Naive thymus-derived CD4-positive, alpha-beta T cell (primary cell): ENCODE results near the gene ACTA2. TPM values are rescaled to one million over a fixed set of nuclear protein-coding genes. Genes with fewer than 3 reads are reported as not detected.
A peak's percentile ranks its signal among the peaks of the same experiment; 100 is the strongest.

Experiments used
- ATAC-seq: fragments of 150-1000 bp; cut with Tn5 transposase; 2 replicates; pipeline ENCODE4 v1.10.0; 2021; ENCODE audit warnings: mild to moderate bottlenecking, moderate library complexity
- CTCF ChIA-PET: fragments of 350-600 bp; sonication (Branson Sonifier 250); formaldehyde crosslinking; loops from one replicate; lab custom pipeline; 2021; ENCODE audit warnings: antibody characterized with exemption; lab: Charles Lee
- POLR2A ChIA-PET: fragments of 350-600 bp; sonication (Branson Sonifier 250); formaldehyde crosslinking; loops from one replicate; lab custom pipeline; 2021; ENCODE audit warnings: antibody characterized with exemption, inconsistent platforms; lab: Charles Lee
- DNase-seq, 9 donors: peaks; one replicate each; pipeline versions ENCODE4 v3.0.0 to v3.0.0-alpha.2; 2020 to 2022; ENCODE audit warnings: mixed read lengths in 1 of 9
- H3K27ac ChIP-seq: one replicate; pipeline ENCODE4 v1.7.0; 2013; ENCODE audit warnings: mild to moderate bottlenecking, low read depth, low read length, moderate library complexity
- H3K27me3 ChIP-seq, 2 donors: one replicate each; pipeline ENCODE4 v1.7.0; 2013; ENCODE audit warnings: low read length in 2 of 2, mild to moderate bottlenecking in 2 of 2, moderate library complexity in 2 of 2; ENCODE audit not compliant: control insufficient read depth in 2 of 2, insufficient read depth in 2 of 2
- H3K36me3 ChIP-seq, 3 experiments: 1 replicate in 2 of 3; 2 replicates in 1 of 3; pipeline ENCODE4 v1.7.0; 2013; ENCODE audit warnings: low read length in 3 of 3, mild to moderate bottlenecking in 3 of 3, moderate library complexity in 1 of 3; ENCODE audit not compliant: insufficient read depth in 3 of 3, control insufficient read depth in 2 of 3
- H3K4me1 ChIP-seq, 2 donors: one replicate each; pipeline ENCODE4 v1.7.0; 2013; ENCODE audit warnings: low read length in 2 of 2, mild to moderate bottlenecking in 2 of 2, moderate library complexity in 1 of 2; ENCODE audit not compliant: control insufficient read depth in 2 of 2, insufficient read depth in 2 of 2
- H3K4me3 ChIP-seq: 2 replicates; pipeline ENCODE4 v1.7.0; 2013; ENCODE audit warnings: mild to moderate bottlenecking, low read length
- H3K9me3 ChIP-seq, 3 experiments: 1 replicate in 2 of 3; 2 replicates in 1 of 3; pipeline ENCODE4 v1.7.0; 2013; ENCODE audit warnings: low read length in 3 of 3; ENCODE audit not compliant: control insufficient read depth in 2 of 3
- H3K27ac Mint-ChIP-seq, 9 donors: one replicate each; pipeline ENCODE4 v1.8.0; 2020 to 2022; ENCODE audit warnings: mixed read lengths in 9 of 9, mild to moderate bottlenecking in 8 of 9, moderate library complexity in 5 of 9, inconsistent platforms in 2 of 9
- H3K27me3 Mint-ChIP-seq, 5 donors: one replicate each; pipeline ENCODE4 v1.8.0; 2021 to 2022; ENCODE audit warnings: mixed read lengths in 5 of 5, mild to moderate bottlenecking in 1 of 5
- H3K36me3 Mint-ChIP-seq, 5 donors: one replicate each; pipeline ENCODE4 v1.8.0; 2020 to 2022; ENCODE audit warnings: mixed read lengths in 5 of 5, mild to moderate bottlenecking in 3 of 5, inconsistent platforms in 1 of 5
- H3K4me1 Mint-ChIP-seq, 7 donors: one replicate each; pipeline ENCODE4 v1.8.0; 2020 to 2022; ENCODE audit warnings: mixed read lengths in 7 of 7, mild to moderate bottlenecking in 3 of 7, inconsistent platforms in 1 of 7
- H3K4me3 Mint-ChIP-seq, 10 donors: one replicate each; pipeline ENCODE4 v1.8.0; 2020 to 2022; ENCODE audit warnings: mild to moderate bottlenecking in 10 of 10, mixed read lengths in 10 of 10, moderate library complexity in 6 of 10, inconsistent platforms in 2 of 10
- H3K9me3 Mint-ChIP-seq, 11 donors: one replicate each; pipeline ENCODE4 v1.8.0; 2020 to 2022; ENCODE audit warnings: mixed read lengths in 11 of 11, mild to moderate bottlenecking in 4 of 11, inconsistent platforms in 1 of 11, moderate library complexity in 1 of 11
- intact Hi-C, 2 donors: fragments of 100-400 bp; cut with micrococcal nuclease; formaldehyde crosslinking; loops; one replicate each; pipeline ENCODE4 v1.15.1; 2023
- polyA plus RNA-seq, 2 donors: library from polyadenylated mRNA; unstranded; fragments of 300-500 nt; fragmentation: Illumina TruSeq; gene quantifications; one replicate each; pipeline ENCODE4 v1.2.3, GENCODE V29; 2021
- total RNA-seq, 6 experiments: library from RNA in 5 of 6; stranded (reverse) in 5 of 6; gene quantifications; 1 replicate in 5 of 6; 2 replicates in 1 of 6; pipeline ENCODE4 v1.2.3 and lab custom pipeline; 2021 to 2026

The ACTA2 gene
- total and polyA plus RNA-seq, 7 experiments from 2014 or later = 0.56 to 12.0 (median 1.3) TPM

DNA sequence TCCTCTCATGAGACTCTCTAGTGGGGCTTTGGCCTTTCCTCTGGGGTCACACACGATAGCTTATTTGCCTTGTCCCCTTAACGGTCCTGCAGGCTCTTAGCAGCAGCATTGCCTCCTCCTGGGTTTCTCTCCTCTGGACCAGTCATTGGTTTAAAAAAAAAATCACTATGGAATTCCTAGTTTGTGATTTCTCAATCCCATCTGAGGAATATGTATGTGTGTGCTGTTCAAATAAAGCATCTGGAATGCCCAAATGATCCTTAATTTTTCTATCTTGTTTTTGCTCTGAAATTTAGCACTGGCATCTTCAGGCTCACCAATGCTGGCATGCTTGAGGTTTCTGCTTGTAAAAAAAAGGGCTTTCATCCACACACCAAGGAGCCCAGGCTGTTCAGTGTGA is 30.5 kb downstream of the ACTA2 start:
- ChIA-PET CTCF (interaction anchor here (0.5 to 1.2 kb wide), 2 partner anchors 86 to 638 kb away, joined by 3 read pairs; no protein-coding TSS in a partner anchor), POLR2A (no interaction called here)
- no peak overlapping the region for H3K4me3 Mint-ChIP-seq
- no peaks in the 10 kb centered on the region for H3K27me3 Mint-ChIP-seq
- no peaks in the 10 kb centered on the region for H3K9me3 Mint-ChIP-seq
- no peak overlapping the region for H3K27ac Mint-ChIP-seq
- Histone ChIP-seq H3K27me3 (no peaks in the 10 kb centered on the region), H3K4me3 (no peak overlapping the region), H3K36me3 (peaks cover 0 to 34% (median 8%) of the 10 kb centered on the region in 3 experiments), H3K9me3 (no peaks in the 10 kb centered on the region), H3K27ac (no peak overlapping the region), H3K4me1 (no peaks in the 10 kb centered on the region)
- H3K4me1 Mint-ChIP-seq = peaks cover 0 to 3% (median 0%) of the 10 kb centered on the region in 7 donors
- no peak for DNase-seq
- peaks cover 9 to 54% (median 27%) of the 10 kb centered on the region in 5 donors for H3K36me3 Mint-ChIP-seq
- intact Hi-C loops = no loop called here
- ATAC-seq = no peak

- CTCF ChIA-PET = interaction anchor here (0.8 to 1.2 kb wide), 2 partner anchors 85 to 816 kb away, joined by 3 read pairs; no protein-coding TSS in a partner anchor
- Histone ChIP-seq H3K9me3 (no peaks in the 10 kb centered on the region), H3K4me1 (no peaks in the 10 kb centered on the region), H3K36me3 (peaks cover 0 to 26% (median 10%) of the 10 kb centered on the region in 3 experiments), H3K27me3 (no peaks in the 10 kb centered on the region), H3K4me3 (no peak overlapping the region), H3K27ac (no peak overlapping the region)
- Mint-ChIP-seq H3K36me3 (peaks cover 9 to 48% (median 19%) of the 10 kb centered on the region in 5 donors), H3K4me1 (peaks cover 0 to 5% (median 0%) of the 10 kb centered on the region in 7 donors), H3K4me3 (no peak overlapping the region), H3K27me3 (no peaks in the 10 kb centered on the region), H3K27ac (no peak overlapping the region), H3K9me3 (no peaks in the 10 kb centered on the region)
- ATAC-seq (no peak), DNase-seq (no peak)
- intact Hi-C loops = no loop called here
- POLR2A ChIA-PET = no interaction called here
These were observed 31.5 kb downstream of the ACTA2 start for GRCh38 chr10:88920986-88921593.

DNA sequence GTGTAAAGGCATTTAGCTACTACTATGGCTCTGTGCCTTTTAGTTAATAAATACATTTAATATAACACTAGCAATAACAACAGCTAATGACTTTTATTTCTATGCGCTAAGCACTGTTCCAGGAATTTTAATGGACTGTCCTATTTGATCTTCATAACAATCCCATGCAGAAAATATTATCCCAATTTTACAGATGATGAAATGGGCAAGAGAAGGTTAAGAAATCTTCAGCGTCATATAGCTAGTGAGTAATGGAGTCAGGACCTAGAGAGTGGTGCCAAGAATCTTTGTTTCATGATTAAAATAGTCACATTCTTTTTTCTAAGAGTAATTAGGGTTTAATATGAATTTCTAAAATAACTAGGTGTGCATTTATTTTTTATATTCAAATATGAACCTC is 32.4 kb downstream of the ACTA2 start:
- Mint-ChIP-seq H3K9me3 (no peaks in the 10 kb centered on the region), H3K4me3 (no peak overlapping the region), H3K4me1 (peaks cover 0 to 12% (median 0%) of the 10 kb centered on the region in 7 donors), H3K27me3 (no peaks in the 10 kb centered on the region), H3K36me3 (peaks cover 9 to 53% (median 23%) of the 10 kb centered on the region in 5 donors), H3K27ac (no peak overlapping the region)
- POLR2A ChIA-PET = interaction anchor here (0.6 kb wide), 1 partner anchor 709 kb away, joined by 7 read pairs; no protein-coding TSS in a partner anchor
- intact Hi-C loops = no loop called here
- DNase-seq = no peak
- no peak for ATAC-seq
- H3K27me3 ChIP-seq = no peaks in the 10 kb centered on the region
- H3K4me1 ChIP-seq = no peaks in the 10 kb centered on the region
- CTCF ChIA-PET = interaction anchor here (0.7 to 0.9 kb wide), 2 partner anchors 12 to 15 kb away, joined by 3 read pairs; no protein-coding TSS in a partner anchor
- H3K9me3 ChIP-seq = no peaks in the 10 kb centered on the region
- no peak overlapping the region for H3K4me3 ChIP-seq
- no peak overlapping the region for H3K27ac ChIP-seq
- peaks cover 7 to 26% (median 10%) of the 10 kb centered on the region in 3 experiments for H3K36me3 ChIP-seq

- ChIA-PET CTCF (interaction anchor here (1.1 kb wide), 1 partner anchor 8 kb away, joined by 3 read pairs; no protein-coding TSS in a partner anchor), POLR2A (no interaction called here)
- Histone ChIP-seq H3K27me3 (no peaks in the 10 kb centered on the region), H3K27ac (no peak overlapping the region), H3K9me3 (no peaks in the 10 kb centered on the region), H3K36me3 (peaks cover 7 to 19% (median 10%) of the 10 kb centered on the region in 3 experiments), H3K4me1 (no peaks in the 10 kb centered on the region), H3K4me3 (no peak overlapping the region)
- DNase-seq (no peak), ATAC-seq (no peak)
- intact Hi-C loops = no loop called here
- no peaks in the 10 kb centered on the region for H3K27me3 Mint-ChIP-seq
- H3K9me3 Mint-ChIP-seq = no peaks in the 10 kb centered on the region
- H3K4me3 Mint-ChIP-seq = no peak overlapping the region
- peaks cover 0 to 9% (median 0%) of the 10 kb centered on the region in 7 donors for H3K4me1 Mint-ChIP-seq
- no peak overlapping the region for H3K27ac Mint-ChIP-seq
- H3K36me3 Mint-ChIP-seq = peaks cover 0 to 54% (median 15%) of the 10 kb centered on the region in 5 donors
These were observed 33.5 kb downstream of the ACTA2 start for GRCh38 chr10:88919041-88919440.

DNA sequence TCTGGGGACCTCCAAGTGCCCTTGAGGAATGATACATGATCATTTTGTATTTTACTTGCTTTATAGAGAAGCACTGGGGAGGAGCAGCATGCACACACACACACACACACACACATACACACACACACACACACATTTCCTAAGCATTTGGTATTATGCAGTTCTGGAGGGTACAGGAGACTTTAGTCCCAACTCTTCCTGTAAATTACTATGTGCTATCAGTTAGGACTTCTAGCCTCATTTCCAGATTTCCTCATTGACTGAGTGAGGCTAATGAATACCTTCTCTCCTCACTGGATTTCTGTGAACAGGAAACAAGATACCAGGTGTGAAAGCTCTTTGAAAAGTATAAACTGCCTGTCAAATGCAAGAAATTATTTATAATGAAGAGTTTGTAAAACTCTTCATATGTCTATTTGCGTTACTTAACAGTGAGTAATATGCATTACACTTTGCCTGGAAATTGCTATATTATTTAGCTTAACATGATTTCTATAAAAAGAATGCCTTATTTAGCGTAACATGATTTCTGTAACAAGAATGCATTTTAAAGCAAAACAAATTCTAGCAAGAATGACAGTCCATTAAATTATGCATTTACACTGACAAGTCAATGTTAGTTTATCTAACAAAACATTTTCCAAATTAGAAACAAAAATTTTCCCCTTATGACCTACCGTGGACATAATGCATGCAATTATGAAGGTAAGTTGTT is 34.2 kb downstream of the ACTA2 start:
- Histone ChIP-seq H3K4me1 (no peaks in the 10 kb centered on the region), H3K27me3 (no peaks in the 10 kb centered on the region), H3K27ac (no peak overlapping the region), H3K36me3 (peaks cover 7 to 22% (median 10%) of the 10 kb centered on the region in 3 experiments), H3K9me3 (no peaks in the 10 kb centered on the region), H3K4me3 (no peak overlapping the region)
- Mint-ChIP-seq H3K4me1 (peaks cover 0 to 9% (median 0%) of the 10 kb centered on the region in 7 donors), H3K27me3 (no peaks in the 10 kb centered on the region), H3K36me3 (peaks cover 0 to 48% (median 9%) of the 10 kb centered on the region in 5 donors), H3K9me3 (no peaks in the 10 kb centered on the region), H3K4me3 (no peak overlapping the region), H3K27ac (peak overlapping the region in 1 of 9 donors; percentile 8)
- ChIA-PET CTCF (interaction anchor here (1.1 kb wide), 1 partner anchor 9 kb away, joined by 3 read pairs; no protein-coding TSS in a partner anchor), POLR2A (no interaction called here)
- no peak for DNase-seq
- ATAC-seq = no peak
- intact Hi-C loops = no loop called here

DNA sequence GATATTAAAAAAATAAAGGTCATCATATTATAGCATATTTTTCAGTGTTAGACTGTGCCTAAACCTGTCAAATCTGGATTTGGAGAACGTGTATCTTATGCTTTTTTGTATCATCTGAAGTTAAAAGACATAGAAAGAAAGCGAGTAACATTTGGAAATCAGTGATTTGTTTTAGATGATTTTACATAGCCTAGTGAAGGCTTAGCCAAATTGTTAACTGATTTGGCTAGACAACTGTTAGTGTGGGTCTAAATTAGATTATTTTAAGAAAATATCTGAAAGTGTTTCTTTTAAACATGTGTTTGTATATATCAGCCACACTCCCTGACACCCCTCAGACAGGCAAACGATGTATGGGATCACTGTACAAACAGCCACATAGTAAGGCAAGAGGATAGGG is 35.6 kb downstream of the ACTA2 start:
- H3K4me1 ChIP-seq = no peaks in the 10 kb centered on the region
- H3K9me3 ChIP-seq = no peaks in the 10 kb centered on the region
- POLR2A ChIA-PET = no interaction called here
- H3K4me3 ChIP-seq = no peak overlapping the region
- H3K36me3 Mint-ChIP-seq = peaks cover 4 to 52% (median 20%) of the 10 kb centered on the region in 5 donors
- H3K27ac ChIP-seq = no peak overlapping the region
- peaks cover 0 to 13% (median 0%) of the 10 kb centered on the region in 7 donors for H3K4me1 Mint-ChIP-seq
- CTCF ChIA-PET = no interaction called here
- H3K36me3 ChIP-seq = peaks cover 7 to 30% (median 10%) of the 10 kb centered on the region in 3 experiments
- H3K27me3 Mint-ChIP-seq = no peaks in the 10 kb centered on the region
- DNase-seq (no peak), ATAC-seq (no peak)
- H3K4me3 Mint-ChIP-seq = no peak overlapping the region
- no peaks in the 10 kb centered on the region for H3K9me3 Mint-ChIP-seq
- intact Hi-C loops = loop anchor here in 1 of 2 donors (2.0 kb wide), 1 partner anchor 16 kb away; no protein-coding TSS in a partner anchor
- H3K27ac Mint-ChIP-seq = no peak overlapping the region
- H3K27me3 ChIP-seq = no peaks in the 10 kb centered on the region
